A549 treated with DMSO at 1 μM for 4 hours (cell line): Measurements from ENCODE around the gene MDFIC2. TPM values are rescaled to one million over a fixed set of nuclear protein-coding genes. Genes with fewer than 3 reads are reported as not detected.

Experiments
- total RNA-seq: library from RNA; stranded (reverse); fragments of 200-300 nt; extraction: Qiagen RNA extraction; gene quantifications from 5 replicates; pipeline ENCODE4 v1.2.3, GENCODE V29; 2022; ENCODE audit warnings: low read depth

Gene MDFIC2
- total RNA-seq: not detected in 5 replicates

GRCh38 chr3:70312336-70312735 is at the start of gene MDFIC2:
TSS of gene MDFIC2 (minus strand) at chr3:70312638. CDS start at chr3:70311973, 665 bp downstream.

